Coronary artery (tissue), 2 donors: ENCODE data around the gene C1QTNF8.

ENCODE experiments used
- DNase-seq: peaks from one replicate; pipeline ENCODE4 v3.0.0-alpha.2; 2017; ENCODE audit warnings: low spot score
- H3K27ac ChIP-seq, 2 donors: fragments of 200-600 bp; sonication (generic); one replicate each; pipeline ENCODE4 v1.5.1; 2016 to 2019
- H3K4me3 ChIP-seq: fragments of 200-600 bp; sonication (generic); 2 replicates; pipeline ENCODE4 v1.5.1; 2016; ENCODE audit warnings: mild to moderate bottlenecking, moderate library complexity
- CTCF ChIP-seq: fragments of 200-600 bp; sonication (generic); IDR thresholded peaks from one replicate; pipeline ENCODE4 v1.5.1; 2019; ENCODE audit warnings: antibody characterized with exemption

C1QTNF8 gene

DNA sequence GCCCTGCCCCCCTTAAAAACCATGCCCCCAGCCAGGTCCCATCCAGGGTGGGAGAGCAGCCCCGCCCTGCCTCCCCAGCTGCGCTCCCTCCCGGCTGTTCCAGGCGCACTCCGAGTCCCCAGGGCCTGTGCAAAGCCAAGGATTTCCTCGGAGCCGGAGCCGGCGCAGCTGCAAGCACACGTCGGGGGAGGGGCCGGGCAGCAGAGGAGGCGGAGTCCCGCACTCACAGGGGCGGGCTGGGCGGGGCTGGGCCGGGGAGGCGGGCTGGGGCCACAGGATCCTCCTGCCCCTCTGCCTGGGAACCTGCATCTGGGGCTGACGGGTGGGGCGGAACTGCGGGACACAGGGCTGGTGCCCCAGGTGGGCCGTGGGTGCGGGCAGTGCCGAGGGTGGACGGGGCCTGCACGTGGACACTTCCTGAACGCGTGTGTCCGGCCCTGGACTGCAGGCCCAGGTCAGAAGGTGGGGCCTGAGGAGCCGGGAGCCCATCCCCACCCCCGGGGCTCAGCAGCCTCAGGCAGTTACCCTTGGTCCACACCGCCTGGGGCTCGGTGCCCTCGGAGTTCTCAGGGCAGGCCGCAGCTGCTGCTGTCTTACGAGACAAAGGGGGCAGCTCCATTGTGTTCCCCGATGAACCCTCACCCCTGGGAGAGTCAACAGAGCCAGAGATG lies 47.5 kb downstream of the C1QTNF8 start:
- TF ChIP-seq CTCF: no peak
- H3K4me3 ChIP-seq: no peak overlapping the region
- no peak overlapping the region for H3K27ac ChIP-seq
- DNase-seq: no peak

GRCh38 chr16:1047801-1048200 lies 48.2 kb downstream of the C1QTNF8 start:
- no peak overlapping the region for H3K27ac ChIP-seq
- DNase-seq: no peak
- H3K4me3 ChIP-seq: no peak overlapping the region
- no peak for TF ChIP-seq CTCF

- no peak for DNase-seq
- H3K27ac ChIP-seq: peak overlapping the region in 1 of 2 donors; percentile 20
Observed at GRCh38 chr16:1047123-1047522, 48.9 kb downstream of the C1QTNF8 start.

DNA sequence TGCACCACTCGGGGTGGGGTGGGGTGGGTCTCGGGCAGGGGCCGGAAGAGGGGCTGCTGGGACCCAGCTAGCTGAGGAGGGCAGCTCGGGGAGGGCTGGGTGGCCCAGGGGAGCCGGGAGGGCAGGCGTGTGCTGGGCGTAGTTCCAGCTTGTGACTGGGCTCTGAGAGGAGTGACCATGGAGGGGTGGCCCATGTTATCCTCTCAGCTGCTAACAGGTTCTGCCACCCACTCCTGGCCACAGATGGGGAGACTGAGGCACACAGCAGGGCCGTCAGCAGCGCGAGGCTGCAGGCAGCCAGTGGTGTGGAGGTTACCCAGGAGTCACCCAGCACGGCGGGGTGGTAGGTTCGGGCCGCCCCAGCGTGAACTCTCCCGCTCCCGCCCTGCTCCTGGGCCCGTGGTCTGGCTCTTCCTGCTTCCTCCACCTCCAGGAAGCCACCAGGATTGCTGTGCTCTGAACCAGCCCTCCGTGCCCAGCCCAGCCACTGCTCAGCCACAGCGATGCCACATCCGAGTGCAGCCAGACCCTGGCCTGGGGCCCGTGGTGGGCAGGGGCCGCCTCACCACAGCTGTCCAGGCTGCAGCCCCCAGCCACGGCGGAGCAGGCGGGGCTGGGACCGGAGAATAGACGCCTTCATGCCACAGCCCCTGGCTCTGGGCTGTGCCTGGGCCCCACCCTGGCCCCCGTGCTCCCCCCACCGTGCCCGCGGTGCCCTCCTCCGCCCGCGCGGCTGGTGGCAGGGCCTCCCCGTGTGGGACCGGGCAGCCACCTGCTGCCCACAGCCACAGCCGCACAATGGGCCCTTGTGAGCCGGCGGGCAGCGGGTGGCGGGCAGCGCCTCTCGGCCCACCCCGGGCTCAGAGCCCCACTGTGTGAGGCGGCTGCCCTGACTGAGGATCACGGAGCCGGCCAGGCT lies 49.8 kb downstream of the C1QTNF8 start:
- TF ChIP-seq CTCF: no peak
- Histone ChIP-seq H3K27ac (no peak overlapping the region), H3K4me3 (no peak overlapping the region)
- no peak for DNase-seq

More at GRCh38 chr16:1047123-1047522, 48.9 kb downstream of the C1QTNF8 start:
- no peak for TF ChIP-seq CTCF
- no peak overlapping the region for H3K4me3 ChIP-seq

DNA sequence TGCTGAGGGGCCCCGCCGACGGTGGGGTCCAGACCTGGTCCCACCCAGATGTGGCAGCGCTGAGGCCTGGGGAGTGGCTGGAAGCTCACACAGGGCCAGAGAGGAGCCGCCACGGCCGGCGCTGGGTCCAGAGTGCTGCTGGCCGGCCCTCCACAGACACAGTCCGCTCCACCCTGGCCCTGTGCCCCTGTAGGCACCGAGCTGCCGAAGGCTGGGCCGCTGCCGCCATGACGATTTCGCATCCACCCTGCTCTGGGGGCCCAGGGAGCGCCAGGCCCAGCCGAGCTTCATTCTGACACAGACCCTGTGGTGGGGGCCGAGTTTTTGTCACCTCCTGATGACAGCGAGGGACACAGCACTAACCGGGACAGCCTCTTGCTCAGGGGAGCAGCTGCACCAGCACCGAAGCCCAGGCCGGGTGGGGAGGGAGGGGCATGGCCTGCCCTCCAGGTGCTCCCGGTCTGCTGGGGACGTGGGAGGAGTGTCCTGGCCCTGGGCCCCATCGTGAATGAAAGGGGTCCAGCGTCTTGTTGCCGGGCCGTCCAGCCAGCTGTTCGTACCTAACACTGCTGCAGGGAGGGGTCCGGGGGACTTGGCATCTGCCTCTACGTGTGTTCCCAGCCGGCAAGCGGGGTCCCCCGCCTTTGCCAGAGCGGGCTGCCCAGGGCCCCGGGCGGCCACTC lies 50.6 kb downstream of the C1QTNF8 start:
- no peak for TF ChIP-seq CTCF
- DNase-seq: no peak
- Histone ChIP-seq H3K4me3 (no peak overlapping the region), H3K27ac (no peak overlapping the region)

DNA sequence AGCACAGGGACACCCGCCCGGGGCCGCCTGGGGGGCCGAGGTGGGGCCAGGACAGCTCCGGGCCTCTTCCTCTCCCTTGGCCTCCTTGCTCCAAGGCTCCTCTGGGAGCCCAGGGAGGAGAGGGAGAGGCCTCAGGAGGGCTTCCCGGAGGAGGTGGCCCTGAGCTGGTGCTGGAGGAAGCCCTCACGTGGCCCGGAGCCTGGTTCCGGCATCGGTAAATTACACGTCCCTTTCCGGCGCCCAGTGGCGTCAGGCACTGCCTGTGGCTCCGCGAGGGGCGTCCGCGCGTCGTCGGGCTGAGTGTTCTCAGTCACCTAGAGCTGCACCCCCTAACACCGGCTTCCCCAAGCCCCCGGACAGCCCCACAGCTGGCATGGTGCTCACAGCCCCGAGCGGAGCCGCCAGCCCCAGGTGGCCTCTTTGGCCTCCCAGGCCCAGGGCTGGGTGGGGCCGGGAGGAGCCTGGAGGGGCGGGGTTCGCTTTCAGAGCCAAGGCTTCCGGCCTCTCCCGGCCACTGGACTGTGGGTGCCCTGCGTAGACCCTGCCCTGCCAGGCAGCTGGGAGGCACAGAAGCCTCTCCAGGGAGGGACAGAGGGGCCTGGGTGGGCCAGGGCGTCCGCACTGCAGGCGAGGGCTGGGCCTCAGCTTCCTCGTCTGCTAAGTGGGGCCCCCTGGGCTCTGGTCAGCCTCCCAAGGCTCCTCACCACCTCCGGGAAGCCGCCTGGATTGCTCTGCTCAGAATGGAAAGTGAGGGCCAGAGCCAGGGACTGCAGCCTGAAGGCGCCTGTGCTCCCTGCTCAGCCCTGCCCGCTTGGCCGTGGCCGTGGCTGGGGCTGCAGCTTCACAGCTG lies 51.4 kb downstream of the C1QTNF8 start:
- Histone ChIP-seq H3K4me3 (peak overlapping the region; percentile 16), H3K27ac (no peak overlapping the region)
- DNase-seq: no peak
- no peak for TF ChIP-seq CTCF
